Heart left ventricle (tissue), 16 donors: Measurements from ENCODE around the gene LRFN4. TPM values are rescaled to one million over a fixed set of nuclear protein-coding genes. Genes with fewer than 3 reads are reported as not detected.
A peak's percentile ranks its signal among the peaks of the same experiment; 100 is the strongest.

Experiments used
- ATAC-seq, 4 donors: fragments of 200-7000 bp; cut with Tn5 transposase; one replicate each; pipeline ENCODE4 v1.9.1; 2020 to 2022; ENCODE audit warnings: moderate library complexity in 4 of 4, mild to moderate bottlenecking in 3 of 4, moderate number of reproducible peaks in 1 of 4
- DNase-seq, 5 donors: peaks; one replicate each; pipeline ENCODE4 v3.0.0-alpha.2; 2020
- H3K27ac ChIP-seq, 12 donors: fragments of 200-600 bp; sonication (generic) in 4 of 12; one replicate each; pipeline versions ENCODE4 v1.5.0 to v1.8.0; 2016 to 2022; ENCODE audit warnings: mild to moderate bottlenecking in 2 of 12
- H3K27me3 ChIP-seq, 9 donors: fragments of 200-600 bp; sonication (generic) in 2 of 9; one replicate each; pipeline versions ENCODE4 v1.5.1 to v1.8.0; 2016 to 2022; ENCODE audit warnings: mild to moderate bottlenecking in 3 of 9
- H3K36me3 ChIP-seq, 9 donors: fragments of 200-600 bp; sonication (generic) in 2 of 9; one replicate each; pipeline versions ENCODE4 v1.5.0 to v1.8.0; 2018 to 2022; ENCODE audit warnings: mild to moderate bottlenecking in 2 of 9
- H3K4me1 ChIP-seq, 12 donors: fragments of 200-600 bp; sonication (generic) in 4 of 12; one replicate each; pipeline versions ENCODE4 v1.5.0 to v1.8.0; 2016 to 2022; ENCODE audit warnings: mild to moderate bottlenecking in 3 of 12
- H3K4me3 ChIP-seq, 12 donors: fragments of 200-600 bp; sonication (generic) in 4 of 12; one replicate each; pipeline versions ENCODE4 v1.5.0 to v1.8.0; 2017 to 2022; ENCODE audit warnings: mild to moderate bottlenecking in 9 of 12, moderate library complexity in 4 of 12
- H3K9me3 ChIP-seq, 12 donors: fragments of 200-600 bp; sonication (generic) in 4 of 12; one replicate each; pipeline versions ENCODE4 v1.5.0 to v1.8.0; 2016 to 2022; ENCODE audit warnings: mild to moderate bottlenecking in 1 of 12
- CTCF ChIP-seq, 12 donors: fragments of 200-600 bp; sonication (generic) in 4 of 12; IDR thresholded peaks; one replicate each; pipeline versions ENCODE4 v1.5.0 to v1.8.0; 2018 to 2022; ENCODE audit warnings: antibody characterized with exemption in 12 of 12, mild to moderate bottlenecking in 5 of 12
- POLR2A ChIP-seq, 2 donors: fragments of 450-650 bp; IDR thresholded peaks; one replicate each; pipeline ENCODE4 v1.6.1; 2017; ENCODE audit warnings: antibody characterized with exemption in 2 of 2, mild to moderate bottlenecking in 2 of 2, moderate library complexity in 2 of 2
- WGBS, 4 donors: extraction: QIAGEN DNeasy Blood & Tissue Kit in 2 of 4; methylation state at CpG; one replicate each; pipeline versions ENCODE4 v1.1.5 to v1.1.7; 2013 to 2018; 5-methylcytosine and 5-hydroxymethylcytosine counted together
- intact Hi-C, 10 donors: fragments of 100-400 bp; cut with DNase I; formaldehyde crosslinking; loops; one replicate each; pipeline versions ENCODE4 v1.11.1 to v1.14.2; 2022
- polyA plus RNA-seq, 2 donors: library from polyadenylated mRNA; stranded (reverse); fragments of 200-250 nt; gene quantifications; one replicate each; pipeline ENCODE4 v1.2.3, GENCODE V29; 2013
- total RNA-seq, 9 donors: library from RNA; depleted of rRNA in 2 of 9; stranded (reverse); fragments of >200 nt in 2 of 9; fragmentation: NEBNext Ultra II Directional in 3 of 9; extraction: Animal tissue kit (Norgen Biotek cat#: 25700) in 3 of 9; gene quantifications; one replicate each; pipeline versions ENCODE4 v1.1.0 to v1.2.4, GENCODE V29; 2016 to 2023
- donor health status: ischemic (EF 13 %, LVEDD 7.1; RV severe dilation, severe dysfunction).
- donor health status: healthy with polysubstance abuse.
- donor health status: DM: no; HTN: yes; CAD: no.
- donor health status: DM: no; HTN: no; CAD: no.
- donor health status: ischemic (EF 25% LVEDD 6.9; RV normal size, moderate dysfunction).
- donor health status: ischemic (EF 25% LVEDD 5.7; RV mildly dilated, moderate dysfunction).
- donor health status: healthy.
- donor health status: DM: yes; HTN: yes; CAD: no.
- donor health status: ischemic (EF 35%, LVEDD 5.7; RV mildly dilated, moderate dysfunction).
- donor health status: nonischemic (EF 11% LVEDD 7.7; RV severe dilation, severe dysfunction).
- donor health status: DM: yes; HTN: yes; CAD: no.
- donor health status: PGD.
- donor health status: ischemic (EF 29% LVEDD 5.4; RV normal size, mild dysfunction).
- donor health status: nonischemic (EF 23%, LVEDD 6.1; RV moderate dilation, normal function).

The LRFN4 gene
- total and polyA plus RNA-seq, 11 donors: 8.2 to 22.1 (median 15.4) TPM

DNA sequence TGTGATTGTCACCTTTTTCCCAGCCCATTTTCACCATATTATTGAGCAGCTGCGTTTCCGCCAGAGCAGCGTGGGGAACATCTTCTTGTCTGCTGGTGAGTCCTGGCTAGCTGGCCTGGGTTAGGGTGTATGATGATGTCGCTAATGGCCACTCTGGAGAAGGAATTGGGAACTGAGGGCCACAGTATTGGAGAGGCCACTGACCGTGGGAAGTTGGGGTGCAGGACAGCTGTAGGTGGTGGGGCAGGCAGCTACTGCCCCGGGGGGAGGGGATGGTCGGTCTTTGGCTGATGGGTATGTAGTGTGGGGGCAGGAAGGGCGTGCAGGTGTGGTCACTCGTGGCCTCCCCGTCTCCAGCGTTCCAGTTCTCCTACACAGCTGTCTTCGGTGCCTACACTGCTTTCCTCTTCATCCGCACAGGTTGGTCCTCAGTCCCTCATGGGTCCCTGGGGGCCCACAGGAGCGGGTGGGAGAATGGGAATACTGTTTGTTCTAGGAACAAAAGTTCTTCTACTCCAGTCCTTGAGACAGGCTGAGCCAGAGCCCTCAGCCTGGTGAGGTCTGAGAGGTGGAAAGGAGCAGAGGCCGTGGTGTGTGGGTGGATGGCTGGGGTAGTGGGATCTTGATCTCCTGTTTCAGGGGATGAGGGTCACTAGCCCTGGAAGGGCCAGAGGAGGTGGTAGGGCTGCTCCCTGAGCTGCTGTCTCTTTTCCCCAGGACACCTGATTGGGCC is 11.6 kb upstream of the LRFN4 start:
- no peak for ATAC-seq

GRCh38 chr11:66845876-66846212 is 11.0 kb upstream of the LRFN4 start:
- H3K4me3 ChIP-seq: no peak overlapping the region
- 83 to 90% (median 87%) methylated on average over 8 to 9 of the region's 9 CpGs for WGBS, 4 donors
- ATAC-seq: no peak
- H3K27me3 ChIP-seq: no peaks in the 10 kb centered on the region
- peaks cover 7 to 31% (median 24%) of the 10 kb centered on the region in 12 donors for H3K4me1 ChIP-seq
- DNase-seq: no peak
- TF ChIP-seq CTCF (IDR thresholded peaks at IDR 0.05): no peak
- TF ChIP-seq POLR2A (IDR thresholded peaks at IDR 0.05): no peak
- H3K36me3 ChIP-seq: peaks cover 0 to 44% (median 33%) of the 10 kb centered on the region in 9 donors
- H3K9me3 ChIP-seq: no peaks in the 10 kb centered on the region
- H3K27ac ChIP-seq: no peak overlapping the region
- intact Hi-C loops: loop anchor here in 1 of 10 donors (10.0 kb wide), 1 partner anchor 251 kb away; the partner anchor contains the start of genes CCDC87 and CCS

More for the DNA sequence above, 11.6 kb upstream of the LRFN4 start:
- 88 to 92% (median 88%) methylated on average over 15 of the region's 15 CpGs for WGBS, 4 donors
- Histone ChIP-seq H3K4me1 (peaks cover 7 to 35% (median 24%) of the 10 kb centered on the region in 12 donors), H3K27me3 (no peaks in the 10 kb centered on the region), H3K36me3 (peaks cover 0 to 44% (median 33%) of the 10 kb centered on the region in 9 donors), H3K27ac (no peak overlapping the region), H3K4me3 (no peak overlapping the region), H3K9me3 (no peaks in the 10 kb centered on the region)
- no peak for TF ChIP-seq POLR2A (IDR thresholded peaks at IDR 0.05)
- no peak for TF ChIP-seq CTCF (IDR thresholded peaks at IDR 0.05)
- intact Hi-C loops: loop anchor here in 1 of 10 donors (10.0 kb wide), 1 partner anchor 251 kb away; the partner anchor contains the start of genes CCDC87 and CCS
- peak in 1 of 5 donors; percentile 21 for DNase-seq

DNA sequence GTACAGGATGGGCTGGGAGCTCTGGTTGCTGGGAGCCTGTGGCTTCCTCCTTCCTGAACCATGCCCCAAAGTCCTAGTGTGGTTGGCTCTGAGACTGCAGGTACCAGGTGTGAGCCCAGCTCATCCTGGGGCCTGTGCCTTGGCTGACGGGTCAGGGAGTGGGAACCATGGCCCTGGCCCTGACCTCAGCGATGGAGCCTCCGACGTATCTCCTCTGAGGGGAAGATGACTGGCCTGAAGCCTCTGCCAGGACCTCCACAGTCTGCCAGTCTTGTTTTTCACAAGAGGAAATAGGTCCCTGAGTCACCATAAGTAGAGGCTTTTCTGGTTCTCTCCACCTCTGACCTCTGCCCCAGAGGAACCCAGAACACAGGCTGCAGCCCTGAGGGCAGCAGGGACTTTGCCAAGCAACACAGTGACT is 10.2 kb upstream of the LRFN4 start:
- Histone ChIP-seq H3K27me3 (no peaks in the 10 kb centered on the region), H3K27ac (no peak overlapping the region), H3K4me1 (peaks cover 7 to 25% (median 20%) of the 10 kb centered on the region in 12 donors), H3K4me3 (no peak overlapping the region), H3K36me3 (peaks cover 0 to 44% (median 33%) of the 10 kb centered on the region in 9 donors), H3K9me3 (no peaks in the 10 kb centered on the region)
- peak in 1 of 5 donors; percentile 44 for DNase-seq
- intact Hi-C loops: loop anchor here in 1 of 10 donors (10.0 kb wide), 1 partner anchor 252 kb away; the partner anchor contains the start of genes CCDC87 and CCS
- 80 to 94% (median 92%) methylated on average over 3 to 4 of the region's 4 CpGs; no CpG with 5 or more reads in 1 of the 4 donors for WGBS, 4 donors
- ATAC-seq: no peak
- TF ChIP-seq CTCF (IDR thresholded peaks at IDR 0.05) (no peak), POLR2A (IDR thresholded peaks at IDR 0.05) (no peak)

- H3K27me3 ChIP-seq: no peaks in the 10 kb centered on the region
These were observed 9.2 kb upstream of the LRFN4 start for GRCh38 chr11:66847461-66848232.

More at GRCh38 chr11:66847461-66848232, 9.2 kb upstream of the LRFN4 start:
- Histone ChIP-seq H3K9me3 (no peaks in the 10 kb centered on the region), H3K4me1 (peaks cover 5 to 15% (median 11%) of the 10 kb centered on the region in 12 donors), H3K4me3 (no peak overlapping the region), H3K36me3 (peaks cover 0 to 44% (median 33%) of the 10 kb centered on the region in 9 donors), H3K27ac (no peak overlapping the region)
- 79 to 91% (median 85%) methylated on average over 14 of the region's 14 CpGs for WGBS, 4 donors
- TF ChIP-seq CTCF (IDR thresholded peaks at IDR 0.05) (no peak), POLR2A (IDR thresholded peaks at IDR 0.05) (no peak)
- peak in 1 of 5 donors; percentile 4 for DNase-seq
- no peak for ATAC-seq
- intact Hi-C loops: loop anchor here in 1 of 10 donors (10.0 kb wide), 1 partner anchor 253 kb away; the partner anchor contains the start of genes CCDC87 and CCS
